Left lung (tissue), 10 donors: ENCODE measurements around the gene SKIC2. TPM values are rescaled to one million over a fixed set of nuclear protein-coding genes. Genes with fewer than 3 reads are reported as not detected.

Experiments
- ATAC-seq: fragments of 200-7000 bp; cut with Tn5 transposase; one replicate; pipeline ENCODE4 v1.9.1; 2020; ENCODE audit warnings: moderate library complexity
- DNase-seq, 4 donors: peaks; one replicate each; pipeline ENCODE4 v3.0.0-alpha.2; 2013 to 2020
- H3K27ac ChIP-seq, 2 donors: fragments of 200-600 bp; sonication (generic) in 1 of 2; one replicate each; pipeline versions ENCODE4 v1.5.0 to v1.8.0; 2020 to 2021
- H3K27me3 ChIP-seq, 2 donors: fragments of 200-600 bp; sonication (generic) in 1 of 2; one replicate each; pipeline versions ENCODE4 v1.5.0 to v1.8.0; 2020 to 2021
- H3K36me3 ChIP-seq, 2 donors: fragments of 200-600 bp; sonication (generic) in 1 of 2; one replicate each; pipeline versions ENCODE4 v1.5.0 to v1.8.0; 2020 to 2021
- H3K4me1 ChIP-seq, 2 donors: fragments of 200-600 bp; one replicate each; pipeline ENCODE4 v1.8.0; 2021
- H3K4me3 ChIP-seq, 2 donors: fragments of 200-600 bp; sonication (generic) in 1 of 2; one replicate each; pipeline versions ENCODE4 v1.5.0 to v1.8.0; 2020 to 2021; ENCODE audit warnings: mild to moderate bottlenecking in 1 of 2
- H3K9me3 ChIP-seq, 2 donors: fragments of 200-600 bp; sonication (generic) in 1 of 2; one replicate each; pipeline versions ENCODE4 v1.5.0 to v1.8.0; 2020 to 2021
- intact Hi-C, 2 donors: fragments of 100-400 bp; cut with DNase I; formaldehyde crosslinking; loops; one replicate each; pipeline versions ENCODE4 v1.11.2 to v1.14.2; 2022
- polyA plus RNA-seq, 6 donors: library from polyadenylated mRNA; unstranded; fragments of 120-200 nt; gene quantifications; one replicate each; pipeline ENCODE4 v1.2.1, GENCODE V29; 2013; ENCODE audit not compliant: insufficient read length in 6 of 6
- total RNA-seq, 2 donors: library from RNA; stranded (reverse); fragmentation: NEBNext Ultra II Directional; extraction: Animal tissue kit (Norgen Biotek cat#: 25700); gene quantifications; one replicate each; pipeline ENCODE4 v1.2.1, GENCODE V29; 2021
- TF ChIP-seq, protein P1 (sequence below), 2 donors: fragments of 200-600 bp; sonication (generic) in 1 of 2; IDR thresholded peaks; one replicate each; pipeline versions ENCODE4 v1.5.0 to v1.8.0; 2021; ENCODE audit warnings: antibody characterized with exemption in 2 of 2
- donor health status: DM: no; HTN: yes; CAD: no.
- donor health status: DM: no; HTN: no; CAD: no.

Gene SKIC2
- total and polyA plus RNA-seq, 8 donors, result 39.1 to 67.9 (median 44.7) TPM

- H3K27ac ChIP-seq, result no peak overlapping the region
- ATAC-seq (no peak), DNase-seq (no peak)
- H3K4me3 ChIP-seq, result no peak overlapping the region
- H3K36me3 ChIP-seq, result peaks cover 0 to 99% of the 10 kb centered on the region in 2 donors
- H3K27me3 ChIP-seq, result no peaks in the 10 kb centered on the region
- H3K4me1 ChIP-seq, result peaks cover 4 to 13% of the 10 kb centered on the region in 2 donors
- TF ChIP-seq, protein P1, sequence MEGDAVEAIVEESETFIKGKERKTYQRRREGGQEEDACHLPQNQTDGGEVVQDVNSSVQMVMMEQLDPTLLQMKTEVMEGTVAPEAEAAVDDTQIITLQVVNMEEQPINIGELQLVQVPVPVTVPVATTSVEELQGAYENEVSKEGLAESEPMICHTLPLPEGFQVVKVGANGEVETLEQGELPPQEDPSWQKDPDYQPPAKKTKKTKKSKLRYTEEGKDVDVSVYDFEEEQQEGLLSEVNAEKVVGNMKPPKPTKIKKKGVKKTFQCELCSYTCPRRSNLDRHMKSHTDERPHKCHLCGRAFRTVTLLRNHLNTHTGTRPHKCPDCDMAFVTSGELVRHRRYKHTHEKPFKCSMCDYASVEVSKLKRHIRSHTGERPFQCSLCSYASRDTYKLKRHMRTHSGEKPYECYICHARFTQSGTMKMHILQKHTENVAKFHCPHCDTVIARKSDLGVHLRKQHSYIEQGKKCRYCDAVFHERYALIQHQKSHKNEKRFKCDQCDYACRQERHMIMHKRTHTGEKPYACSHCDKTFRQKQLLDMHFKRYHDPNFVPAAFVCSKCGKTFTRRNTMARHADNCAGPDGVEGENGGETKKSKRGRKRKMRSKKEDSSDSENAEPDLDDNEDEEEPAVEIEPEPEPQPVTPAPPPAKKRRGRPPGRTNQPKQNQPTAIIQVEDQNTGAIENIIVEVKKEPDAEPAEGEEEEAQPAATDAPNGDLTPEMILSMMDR (IDR thresholded peaks at IDR 0.05), result no peak
- H3K9me3 ChIP-seq, result no peaks in the 10 kb centered on the region
- intact Hi-C loops, result no loop called here
These were observed 6.7 kb downstream of the SKIC2 start for GRCh38 chr6:31965700-31966099.

DNA sequence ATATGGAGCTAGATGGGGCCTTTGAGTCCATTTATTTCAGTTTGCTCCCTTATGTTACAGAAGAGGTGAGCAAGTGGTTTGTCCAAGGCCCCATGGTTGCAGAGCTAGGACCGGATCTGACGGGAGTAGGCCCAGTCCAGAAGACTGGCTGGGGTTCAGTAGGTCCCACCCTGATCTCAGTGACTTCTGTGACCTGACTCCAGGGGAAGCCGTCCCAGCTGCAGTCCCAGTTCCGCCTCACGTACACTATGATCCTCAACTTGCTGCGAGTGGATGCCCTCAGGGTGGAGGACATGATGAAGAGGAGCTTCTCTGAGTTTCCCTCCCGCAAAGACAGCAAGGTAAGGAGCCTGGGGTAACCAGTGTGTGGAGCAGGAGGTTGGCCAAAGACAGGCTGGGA is 7.5 kb downstream of the SKIC2 start:
- no peak for DNase-seq
- Histone ChIP-seq H3K9me3 (no peaks in the 10 kb centered on the region), H3K27me3 (no peaks in the 10 kb centered on the region), H3K4me1 (peaks cover 11 to 21% of the 10 kb centered on the region in 2 donors), H3K36me3 (peaks cover 0 to 91% of the 10 kb centered on the region in 2 donors), H3K27ac (no peak overlapping the region), H3K4me3 (no peak overlapping the region)
- ATAC-seq, result no peak
- intact Hi-C loops, result no loop called here
- TF ChIP-seq, protein P1 (IDR thresholded peaks at IDR 0.05), result no peak

DNA sequence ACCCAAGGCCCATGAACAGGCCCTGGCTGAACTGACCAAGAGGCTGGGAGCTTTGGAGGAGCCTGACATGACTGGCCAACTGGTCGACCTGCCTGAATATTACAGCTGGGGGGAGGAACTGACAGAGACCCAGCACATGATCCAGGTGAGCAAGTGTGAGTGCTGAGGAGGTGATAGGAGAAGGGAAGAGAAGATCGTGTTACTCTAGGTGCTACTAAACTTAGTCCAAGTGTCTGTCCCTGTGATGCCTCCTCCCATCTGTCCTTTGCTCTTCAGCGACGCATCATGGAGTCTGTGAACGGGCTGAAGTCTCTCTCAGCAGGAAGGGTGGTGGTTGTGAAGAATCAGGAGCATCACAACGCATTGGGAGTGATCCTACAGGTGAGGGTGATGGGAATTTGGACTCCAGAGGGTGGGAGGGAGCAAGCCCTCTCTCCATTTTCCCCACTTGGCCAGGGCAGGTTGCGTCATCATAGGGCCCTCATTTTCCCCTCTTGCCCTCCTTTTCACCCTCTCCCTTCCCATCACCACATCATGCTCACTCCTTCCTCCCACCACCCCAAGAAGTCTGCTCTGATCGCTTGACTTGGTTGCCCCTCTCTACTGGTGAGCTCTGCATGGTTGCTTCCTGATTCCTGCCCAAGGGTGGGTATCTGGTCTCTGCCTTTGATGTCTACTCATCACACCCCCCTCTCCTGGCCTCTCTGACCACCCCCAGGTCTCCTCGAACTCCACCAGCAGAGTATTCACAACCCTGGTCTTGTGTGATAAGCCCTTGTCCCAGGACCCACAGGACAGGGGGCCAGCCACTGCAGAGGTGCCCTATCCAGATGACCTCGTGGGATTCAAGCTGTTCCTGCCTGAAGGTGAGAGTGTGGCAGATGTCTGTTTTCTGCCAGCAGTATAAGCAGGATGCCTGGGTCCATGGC is 8.3 kb downstream of the SKIC2 start:
- Histone ChIP-seq H3K4me3 (no peak overlapping the region), H3K4me1 (peaks cover 11 to 22% of the 10 kb centered on the region in 2 donors), H3K27ac (no peak overlapping the region), H3K36me3 (peaks cover 0 to 83% of the 10 kb centered on the region in 2 donors), H3K9me3 (no peaks in the 10 kb centered on the region), H3K27me3 (no peaks in the 10 kb centered on the region)
- no peak for DNase-seq
- intact Hi-C loops, result no loop called here
- ATAC-seq, result no peak
- TF ChIP-seq, protein P1 (IDR thresholded peaks at IDR 0.05), result no peak

GRCh38 chr6:31967926-31968320 is 8.9 kb downstream of the SKIC2 start:
- Histone ChIP-seq H3K4me3 (no peak overlapping the region), H3K27me3 (no peaks in the 10 kb centered on the region), H3K9me3 (no peaks in the 10 kb centered on the region), H3K4me1 (peaks cover 13 to 26% of the 10 kb centered on the region in 2 donors), H3K36me3 (peaks cover 0 to 76% of the 10 kb centered on the region in 2 donors), H3K27ac (no peak overlapping the region)
- TF ChIP-seq, protein P1 (IDR thresholded peaks at IDR 0.05), result no peak
- DNase-seq, result peak in 1 of 4 donors; percentile 22
- no peak for ATAC-seq
- intact Hi-C loops, result no loop called here

GRCh38 chr6:31968326-31968725 is 9.4 kb downstream of the SKIC2 start:
- Histone ChIP-seq H3K36me3 (peaks cover 0 to 72% of the 10 kb centered on the region in 2 donors), H3K9me3 (no peaks in the 10 kb centered on the region), H3K27me3 (no peaks in the 10 kb centered on the region), H3K4me1 (peaks cover 17 to 30% of the 10 kb centered on the region in 2 donors), H3K27ac (no peak overlapping the region), H3K4me3 (no peak overlapping the region)
- no peak for ATAC-seq
- DNase-seq, result peak in 1 of 4 donors; percentile 69
- TF ChIP-seq, protein P1 (IDR thresholded peaks at IDR 0.05), result no peak
- intact Hi-C loops, result no loop called here
